GM12872 (cell line): ENCODE results near the gene CFAP58.

Source experiments
- CTCF ChIP-seq: IDR thresholded peaks from 3 replicates; pipeline ENCODE4 v1.5.1; 2011; ENCODE audit warnings: low read depth, mild to moderate bottlenecking, low read length, moderate library complexity; ENCODE audit not compliant: insufficient read depth

CFAP58 gene

DNA sequence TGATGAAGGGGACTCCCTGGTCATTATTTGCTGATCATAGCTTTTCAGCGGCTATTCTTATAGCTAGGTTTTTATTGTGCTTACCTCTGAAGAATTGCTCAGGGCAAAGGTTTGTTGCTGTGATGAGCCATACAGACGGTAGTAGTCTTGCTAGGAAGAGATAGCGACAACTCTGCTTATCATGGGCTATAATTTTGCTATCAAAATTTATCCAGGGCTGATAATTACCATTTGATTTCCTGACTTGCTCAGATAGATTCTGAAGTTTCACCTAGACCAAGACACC is 103.9 kb downstream of the CFAP58 start:
- no peak for TF ChIP-seq CTCF

DNA sequence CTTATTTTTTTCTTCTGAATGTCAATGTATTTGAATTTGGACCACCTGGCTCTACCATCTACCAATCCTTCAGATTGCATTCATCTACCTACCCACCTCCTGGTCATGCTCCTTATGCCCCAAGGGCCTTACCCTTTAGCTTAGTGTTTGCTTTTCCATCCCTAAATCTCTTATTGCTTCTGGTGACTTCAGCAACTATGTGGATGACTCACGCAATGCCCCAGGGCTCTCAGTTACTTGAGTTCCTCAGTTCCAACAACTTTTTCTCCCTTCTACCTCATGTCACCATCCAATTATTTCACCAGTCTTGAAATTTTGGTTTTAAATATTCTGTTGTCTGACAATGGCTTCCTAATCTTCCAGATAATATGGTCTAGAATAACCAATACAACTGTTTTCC is 118.9 kb downstream of the CFAP58 start:
- TF ChIP-seq CTCF = no peak

DNA sequence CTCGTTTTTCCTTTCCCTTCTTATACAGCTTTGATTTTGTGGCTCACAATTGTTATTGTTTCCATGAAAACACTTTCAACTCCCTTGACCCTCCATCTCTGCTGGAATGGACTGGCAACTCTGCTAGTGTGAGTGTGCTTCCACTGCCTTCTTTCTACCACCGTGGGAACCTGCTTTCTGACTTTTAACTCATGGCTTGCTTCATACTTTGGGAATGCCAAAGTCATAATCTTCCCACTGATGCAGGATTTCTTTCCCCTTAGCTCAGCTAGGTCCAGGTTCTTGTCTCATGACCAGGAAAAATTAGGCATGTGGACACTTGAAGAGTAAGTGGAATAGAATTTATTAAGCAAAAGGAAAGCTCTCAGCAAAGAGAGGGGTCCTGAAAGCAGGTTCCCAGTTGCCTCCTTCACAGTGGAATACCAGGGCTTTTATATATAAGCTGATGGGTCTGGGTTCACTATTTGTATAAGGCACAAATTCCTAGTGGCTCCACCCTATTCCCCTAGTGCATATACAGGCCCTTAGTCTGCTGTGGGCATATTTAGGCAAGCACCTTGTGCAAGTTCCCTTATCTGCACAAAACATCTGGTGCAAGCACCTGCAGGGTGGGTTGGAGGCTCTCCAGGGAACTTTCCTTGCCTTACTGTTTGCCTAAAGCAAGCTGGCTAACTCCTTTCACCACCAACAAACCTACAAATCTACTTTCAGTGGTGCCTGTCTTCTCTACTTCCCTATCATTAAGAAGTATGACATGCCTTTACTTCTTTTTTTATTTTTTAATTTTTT is 119.5 kb downstream of the CFAP58 start:
- TF ChIP-seq CTCF = no peak

DNA sequence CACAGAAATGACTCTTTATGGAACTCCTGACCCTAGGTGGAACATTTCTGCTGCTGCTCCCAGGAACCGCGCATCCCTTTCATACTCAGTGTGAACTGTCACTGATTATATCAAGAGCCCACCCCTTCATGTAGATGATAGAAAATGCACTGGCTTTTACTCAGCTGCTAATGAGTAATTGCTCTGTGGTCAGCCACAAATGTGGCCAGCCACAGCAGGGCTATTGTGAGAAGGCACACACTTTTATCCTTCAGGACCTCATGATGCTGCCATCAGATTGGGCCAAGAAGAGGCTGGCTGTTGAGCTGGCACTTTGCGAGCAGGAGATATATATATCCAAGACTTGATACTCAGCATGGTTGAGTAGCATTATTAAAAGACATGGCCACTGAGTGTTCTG is 124.7 kb downstream of the CFAP58 start:
- TF ChIP-seq CTCF = no peak

DNA sequence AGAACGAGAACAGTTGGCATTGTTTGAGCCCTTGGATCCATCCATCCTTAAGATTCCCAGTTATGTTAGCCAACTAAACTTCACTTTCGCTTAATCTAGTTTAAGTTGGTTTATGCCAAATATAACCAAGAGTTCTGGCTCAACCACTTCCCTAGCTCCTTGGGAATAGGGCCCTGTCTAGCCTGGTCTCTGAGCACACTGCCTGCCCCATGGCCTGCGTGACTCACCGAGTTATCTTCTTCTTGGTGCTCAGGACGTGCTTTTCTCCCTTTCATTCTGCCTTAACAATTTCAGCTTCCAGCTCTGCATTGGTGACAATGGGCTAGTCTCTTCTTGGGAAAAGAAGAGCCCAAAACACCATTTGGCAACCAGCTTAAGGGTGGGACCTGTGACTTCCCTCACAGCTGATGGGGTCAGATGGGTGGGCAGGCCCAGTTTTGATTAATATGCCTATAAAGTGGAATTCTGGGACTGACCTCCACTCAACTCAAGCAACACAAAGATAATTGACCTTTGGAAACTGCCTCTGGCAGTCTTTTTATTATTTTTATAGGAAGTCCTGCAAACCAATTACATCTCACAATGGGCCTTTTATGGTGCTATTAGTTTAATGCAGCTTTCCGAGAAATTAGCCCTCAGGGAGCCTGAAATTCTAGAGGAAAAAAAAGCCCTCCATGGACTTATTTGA is 126.4 kb downstream of the CFAP58 start:
- no peak for TF ChIP-seq CTCF

DNA sequence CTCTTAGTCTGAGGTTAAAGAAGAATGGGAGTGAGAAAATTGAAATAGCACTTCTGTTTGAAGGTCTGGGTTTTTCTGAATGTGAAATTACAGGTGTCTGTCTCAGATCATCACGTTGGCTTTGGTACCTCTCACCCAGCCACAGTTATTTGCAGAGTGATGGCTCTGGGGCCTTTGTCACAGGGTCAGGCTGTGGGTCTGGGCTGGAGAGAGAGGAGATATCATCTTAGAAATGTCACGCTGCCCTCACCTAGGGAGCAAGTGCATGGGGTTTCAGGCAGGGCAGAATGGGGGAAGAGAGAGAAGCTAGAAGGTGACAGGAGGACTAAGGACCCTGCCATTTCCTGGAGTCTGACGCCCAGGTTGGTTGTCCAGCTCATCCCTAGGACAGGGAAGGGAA is 127.2 kb downstream of the CFAP58 start:
- no peak for TF ChIP-seq CTCF

DNA sequence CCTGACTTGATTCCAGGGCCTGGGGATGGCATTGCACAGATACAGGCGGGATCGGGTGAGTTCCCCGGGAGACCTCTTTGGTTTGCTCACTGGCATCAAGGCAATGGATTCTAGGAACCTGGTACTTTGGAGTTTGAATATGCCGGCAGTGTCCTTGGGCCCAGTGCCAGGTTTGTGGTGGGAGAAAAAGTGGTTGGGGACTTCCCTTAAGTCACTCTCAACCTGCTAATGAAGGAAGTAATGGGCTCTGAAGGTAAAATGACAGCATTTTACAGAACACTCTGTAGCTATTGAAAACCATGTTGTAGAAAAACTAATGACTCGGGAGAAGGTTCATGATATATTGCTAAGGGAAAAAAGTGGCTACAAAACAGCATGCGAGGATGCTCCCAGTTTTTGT is 129.9 kb downstream of the CFAP58 start:
- no peak for TF ChIP-seq CTCF
